WTC11 (cell line): ENCODE measurements around the gene EXD3. TPM values are rescaled to one million over a fixed set of nuclear protein-coding genes. Genes with fewer than 3 reads are reported as not detected.

Source experiments
- ATAC-seq: fragments of 200-7000 bp; cut with Tn5 transposase; 2 replicates; pipeline ENCODE4 v1.10.0; 2021; ENCODE audit warnings: mild to moderate bottlenecking, moderate library complexity
- CTCF ChIA-PET: fragments of 300-600 bp; sonication (Branson Sonifier 250); formaldehyde crosslinking; loops from one replicate; lab custom pipeline; 2021; ENCODE audit warnings: antibody characterized with exemption; lab: Charles Lee
- POLR2A ChIA-PET: fragments of 350-600 bp; sonication (Branson Sonifier 250); formaldehyde crosslinking; loops from one replicate; lab custom pipeline; 2021; ENCODE audit warnings: antibody characterized with exemption; lab: Charles Lee
- DNase-seq: peaks from one replicate; pipeline ENCODE4 v3.0.0; 2021; ENCODE audit warnings: low spot score
- H3K27ac Mint-ChIP-seq: 2 replicates; pipeline ENCODE4 v1.8.0; 2021; ENCODE audit warnings: mixed read lengths
- H3K27me3 Mint-ChIP-seq: 2 replicates; pipeline ENCODE4 v1.8.0; 2021; ENCODE audit warnings: low read depth, mild to moderate bottlenecking, moderate library complexity, mixed read lengths
- H3K36me3 Mint-ChIP-seq: 2 replicates; pipeline ENCODE4 v1.8.0; 2021; ENCODE audit warnings: mixed read lengths
- H3K4me1 Mint-ChIP-seq: 2 replicates; pipeline ENCODE4 v1.8.0; 2022; ENCODE audit warnings: mixed read lengths
- H3K4me3 Mint-ChIP-seq: 2 replicates; pipeline ENCODE4 v1.8.0; 2021; ENCODE audit warnings: mild to moderate bottlenecking, moderate library complexity, mixed read lengths
- H3K9me3 Mint-ChIP-seq: 2 replicates; pipeline ENCODE4 v1.8.0; 2021; ENCODE audit warnings: mixed read lengths
- FOXP4 ChIP-seq: sonication (generic); formaldehyde crosslinking; IDR thresholded peaks from 2 replicates; pipeline ENCODE4 v1.8.0; 2022; ENCODE audit warnings: mild to moderate bottlenecking, missing genetic modification reagents
- HMGA2 ChIP-seq: fragments of 250-450 bp; sonication (Bioruptor Pico); IDR thresholded peaks from 2 replicates; pipeline ENCODE4 v1.4.0; 2021; ENCODE audit warnings: mild to moderate bottlenecking, moderate library complexity
- MYBL2 ChIP-seq: sonication (generic); formaldehyde crosslinking; IDR thresholded peaks from 2 replicates; pipeline ENCODE4 v1.8.1; 2023; ENCODE audit warnings: mild to moderate bottlenecking, moderate library complexity, missing genetic modification reagents
- SP1 ChIP-seq: sonication (generic); formaldehyde crosslinking; conservative IDR thresholded peaks from 2 replicates; pipeline ENCODE4 v1.8.1; 2022; ENCODE audit warnings: missing genetic modification reagents
- TCF7 ChIP-seq: sonication (generic); formaldehyde crosslinking; IDR thresholded peaks from 2 replicates; pipeline ENCODE4 v1.8.0; 2022; ENCODE audit warnings: mild to moderate bottlenecking, low read depth, missing genetic modification reagents, moderate library complexity
- ZBTB43 ChIP-seq: sonication (generic); formaldehyde crosslinking; IDR thresholded peaks from 2 replicates; pipeline ENCODE4 v1.8.1; 2023; ENCODE audit warnings: mild to moderate bottlenecking, missing genetic modification reagents
- ZNF232 ChIP-seq: sonication (generic); formaldehyde crosslinking; IDR thresholded peaks from 2 replicates; pipeline ENCODE4 v1.8.0; 2022; ENCODE audit warnings: mild to moderate bottlenecking, missing genetic modification reagents
- ZNF532 ChIP-seq: fragments of 250-450 bp; sonication (Bioruptor Pico); IDR thresholded peaks from 2 replicates; pipeline ENCODE4 v1.9.0; 2021; ENCODE audit warnings: mild to moderate bottlenecking, borderline replicate concordance
- total RNA-seq: library from RNA; stranded (reverse); gene quantifications from 3 replicates; pipeline ENCODE4 v1.2.3, GENCODE V29; 2021
- TF ChIP-seq, protein P1 (sequence below): sonication (generic); formaldehyde crosslinking; IDR thresholded peaks from 2 replicates; pipeline ENCODE4 v1.8.1; 2022; ENCODE audit warnings: low read depth, mild to moderate bottlenecking, moderate library complexity, missing genetic modification reagents, borderline replicate concordance

EXD3 gene
- total RNA-seq, 1 experiment from 2014 or later: 21.2 TPM

- TF ChIP-seq, protein P1, sequence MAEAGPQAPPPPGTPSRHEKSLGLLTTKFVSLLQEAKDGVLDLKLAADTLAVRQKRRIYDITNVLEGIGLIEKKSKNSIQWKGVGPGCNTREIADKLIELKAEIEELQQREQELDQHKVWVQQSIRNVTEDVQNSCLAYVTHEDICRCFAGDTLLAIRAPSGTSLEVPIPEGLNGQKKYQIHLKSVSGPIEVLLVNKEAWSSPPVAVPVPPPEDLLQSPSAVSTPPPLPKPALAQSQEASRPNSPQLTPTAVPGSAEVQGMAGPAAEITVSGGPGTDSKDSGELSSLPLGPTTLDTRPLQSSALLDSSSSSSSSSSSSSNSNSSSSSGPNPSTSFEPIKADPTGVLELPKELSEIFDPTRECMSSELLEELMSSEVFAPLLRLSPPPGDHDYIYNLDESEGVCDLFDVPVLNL (CRISPR knock-in tag): no peak
- TF ChIP-seq FOXP4 (CRISPR knock-in tag) (no peak), MYBL2 (CRISPR knock-in tag) (no peak)
These were observed 99.2 kb downstream of the EXD3 start (continued) for GRCh38 chr9:137323531-137324331.

DNA sequence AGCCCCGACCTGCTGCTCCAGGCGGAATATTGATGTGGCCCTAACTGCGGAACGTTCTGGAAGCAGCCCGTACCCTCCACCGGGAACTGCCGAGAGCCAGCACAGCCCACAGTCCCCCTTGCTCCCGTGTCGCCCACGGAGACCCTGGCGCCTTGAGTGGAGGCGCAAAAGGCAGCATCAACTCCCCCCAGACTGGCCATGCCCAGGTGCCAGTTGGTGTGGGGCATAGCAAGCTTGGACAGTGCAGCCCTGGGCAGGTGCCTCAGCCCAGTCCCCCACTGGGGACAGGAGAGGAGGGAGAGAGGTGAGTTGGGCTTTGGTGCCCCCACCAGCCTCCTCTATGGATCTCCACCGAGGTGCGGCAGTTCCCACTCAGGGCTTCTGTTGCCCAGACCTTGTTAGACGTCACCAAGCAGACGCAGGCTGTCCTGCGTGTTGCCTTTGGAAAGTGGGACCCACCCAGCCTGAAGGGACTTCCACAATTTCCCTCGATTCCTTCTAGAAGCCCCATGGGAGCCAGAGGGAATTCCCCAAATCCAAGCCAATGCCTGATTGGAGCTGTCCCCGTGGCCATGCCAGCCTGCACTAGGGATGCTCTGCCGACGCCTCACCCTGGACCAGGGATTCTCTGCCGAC, 101.1 kb downstream of the EXD3 start:
- Mint-ChIP-seq H3K27ac (no peak overlapping the region), H3K4me1 (0 out of 2 replicates have a peak, but pooled peaks cover 3% of the 10 kb centered on the region), H3K4me3 (no peak overlapping the region), H3K36me3 (no peaks in the 10 kb centered on the region), H3K27me3 (no peaks in the 10 kb centered on the region), H3K9me3 (no peaks in the 10 kb centered on the region)
- no peak for ATAC-seq
- TF ChIP-seq TCF7 (CRISPR knock-in tag): no peak
- TF ChIP-seq HMGA2 (CRISPR knock-in tag): no peak
- no peak for TF ChIP-seq ZBTB43 (CRISPR knock-in tag)
- TF ChIP-seq ZNF232 (CRISPR knock-in tag): no peak
- TF ChIP-seq ZNF532 (CRISPR knock-in tag): no peak
- no peak for TF ChIP-seq SP1 (CRISPR knock-in tag)
- TF ChIP-seq FOXP4 (CRISPR knock-in tag): no peak
- CTCF ChIA-PET: interaction anchor here (0.6 to 6.6 kb wide), 2 partner anchors 18 to 60 kb away, joined by 3 to 172 read pairs; partner anchors contain the start of gene NRARP
- POLR2A ChIA-PET: interaction anchor here (1.7 kb wide), 1 partner anchor 14 kb away, joined by 6 read pairs; no protein-coding TSS in a partner anchor
- DNase-seq: no peak
